ENCODE results near the gene CCDC91.

The CCDC91 gene

GRCh38 chr12:28232211-28232928 lies 42.1 kb downstream of the CCDC91 start:
- no peak for DNase-seq (ENCODE audit: insufficient read length, low spot score)
- FAIRE-seq = no peak
- TF ChIP-seq POLR2A (IDR thresholded peaks at IDR 0.05; ENCODE audit: low read depth, low read length) = no peak

DNA sequence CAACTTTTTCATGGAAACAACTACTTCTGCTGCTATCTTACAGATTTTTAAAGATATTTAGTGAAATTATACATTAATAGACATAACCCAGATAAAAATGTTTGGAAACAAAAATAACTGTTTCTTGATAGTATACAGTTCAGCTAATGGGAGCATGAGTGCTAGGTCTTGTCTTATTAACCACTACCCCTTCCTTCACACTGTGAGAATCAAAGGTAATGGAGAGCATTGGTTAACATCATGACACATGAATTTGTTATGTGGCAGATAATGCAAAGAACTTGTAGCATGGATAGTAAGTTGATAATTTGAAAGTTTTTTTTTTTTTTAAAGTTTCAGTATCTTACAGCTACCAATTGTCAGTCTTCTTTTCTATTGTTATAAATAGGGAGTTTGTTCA lies 44.2 kb downstream of the CCDC91 start:
- FAIRE-seq (no peak), DNase-seq (ENCODE audit: insufficient read length, low spot score) (no peak)
- no peak for TF ChIP-seq POLR2A (IDR thresholded peaks at IDR 0.05; ENCODE audit: low read depth, low read length)

- no peak for TF ChIP-seq POLR2A (IDR thresholded peaks at IDR 0.05; ENCODE audit: low read depth, low read length)
- no peak for DNase-seq (ENCODE audit: insufficient read length, low spot score)
- FAIRE-seq = no peak
Observed at GRCh38 chr12:28235015-28235414, 44.8 kb downstream of the CCDC91 start.

- no peak for FAIRE-seq
- TF ChIP-seq POLR2A (IDR thresholded peaks at IDR 0.05; ENCODE audit: low read depth, low read length) = no peak
- DNase-seq (ENCODE audit: insufficient read length, low spot score) = no peak
Observed at GRCh38 chr12:28235985-28236384, 45.7 kb downstream of the CCDC91 start.

GRCh38 chr12:28237423-28237822 lies 47.2 kb downstream of the CCDC91 start:
- FAIRE-seq = peak; percentile 38
- TF ChIP-seq POLR2A (IDR thresholded peaks at IDR 0.05; ENCODE audit: low read depth, low read length) = no peak
- DNase-seq (ENCODE audit: insufficient read length, low spot score) = no peak

- FAIRE-seq (no peak), DNase-seq (ENCODE audit: insufficient read length, low spot score) (no peak)
- no peak for TF ChIP-seq POLR2A (IDR thresholded peaks at IDR 0.05; ENCODE audit: low read depth, low read length)
Observed at GRCh38 chr12:28239918-28240317, 49.7 kb downstream of the CCDC91 start.

GRCh38 chr12:28240853-28241252 lies 50.6 kb downstream of the CCDC91 start:
- no peak for TF ChIP-seq POLR2A (IDR thresholded peaks at IDR 0.05; ENCODE audit: low read depth, low read length)
- DNase-seq (ENCODE audit: insufficient read length, low spot score) (no peak), FAIRE-seq (no peak)

GRCh38 chr12:28242129-28242495 lies 51.9 kb downstream of the CCDC91 start:
- TF ChIP-seq POLR2A (IDR thresholded peaks at IDR 0.05; ENCODE audit: low read depth, low read length) = no peak
- DNase-seq (ENCODE audit: insufficient read length, low spot score) (no peak), FAIRE-seq (no peak)

DNA sequence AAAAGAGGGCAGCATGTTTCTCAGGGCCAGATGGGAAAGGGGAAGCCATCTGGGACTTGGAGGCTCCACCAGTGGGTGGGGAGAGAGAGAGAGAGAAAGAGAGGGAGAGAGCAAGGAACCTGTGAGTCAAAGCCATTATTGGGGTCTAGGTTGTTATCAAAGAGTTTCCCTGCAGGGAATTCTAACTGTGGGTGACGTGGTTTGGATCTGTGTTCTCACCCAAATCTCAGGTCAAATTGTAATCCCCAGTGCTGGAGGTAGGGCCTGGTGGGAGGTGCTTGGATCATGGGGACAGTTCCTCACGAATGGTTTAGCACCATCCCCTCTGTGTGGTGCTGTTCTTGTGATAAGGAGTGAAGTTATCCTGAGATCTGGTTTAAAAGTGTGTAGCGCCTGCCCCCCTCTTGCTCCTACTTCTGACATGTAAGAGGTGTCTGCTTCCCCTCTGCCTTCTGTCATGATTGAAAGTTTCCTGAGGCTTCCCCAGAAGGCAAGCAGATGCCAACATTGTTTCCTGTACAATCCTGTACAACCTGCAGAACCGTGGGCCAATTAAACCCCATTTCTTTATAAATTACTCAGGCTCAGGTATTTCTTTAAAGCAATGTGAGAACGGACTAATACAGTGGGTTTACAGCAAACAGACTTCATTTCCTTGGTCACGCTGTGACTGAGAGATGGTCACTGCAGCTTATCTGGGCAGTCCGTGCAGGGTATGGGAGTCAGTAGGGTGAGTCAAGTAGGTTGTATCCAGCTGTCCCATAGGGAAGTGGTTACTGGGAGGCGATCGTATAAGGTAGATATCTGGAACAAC lies 52.4 kb downstream of the CCDC91 start:
- FAIRE-seq (no peak), DNase-seq (ENCODE audit: insufficient read length, low spot score) (no peak)
- TF ChIP-seq POLR2A (IDR thresholded peaks at IDR 0.05; ENCODE audit: low read depth, low read length) = no peak

DNA sequence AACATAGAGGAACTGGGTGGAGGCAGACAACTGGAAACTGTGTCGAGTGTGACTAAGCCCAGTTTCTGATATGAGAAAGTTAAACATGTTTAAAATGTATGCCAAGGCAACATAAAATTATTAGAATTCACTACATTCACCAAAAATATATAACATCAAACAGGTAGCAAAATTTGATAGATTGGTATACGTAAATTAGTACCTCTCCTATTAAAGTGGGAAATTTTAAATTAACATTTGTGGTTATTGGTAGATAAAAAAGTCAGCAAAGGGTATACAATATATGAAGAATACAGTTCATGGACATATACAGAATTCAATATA lies 53.0 kb downstream of the CCDC91 start:
- TF ChIP-seq POLR2A (IDR thresholded peaks at IDR 0.05; ENCODE audit: low read depth, low read length) = no peak
- no peak for DNase-seq (ENCODE audit: insufficient read length, low spot score)
- no peak for FAIRE-seq

- FAIRE-seq = no peak
- no peak for TF ChIP-seq POLR2A (IDR thresholded peaks at IDR 0.05; ENCODE audit: low read depth, low read length)
- no peak for DNase-seq (ENCODE audit: insufficient read length, low spot score)
Observed at GRCh38 chr12:28247806-28248205, 57.5 kb downstream of the CCDC91 start.

DNA sequence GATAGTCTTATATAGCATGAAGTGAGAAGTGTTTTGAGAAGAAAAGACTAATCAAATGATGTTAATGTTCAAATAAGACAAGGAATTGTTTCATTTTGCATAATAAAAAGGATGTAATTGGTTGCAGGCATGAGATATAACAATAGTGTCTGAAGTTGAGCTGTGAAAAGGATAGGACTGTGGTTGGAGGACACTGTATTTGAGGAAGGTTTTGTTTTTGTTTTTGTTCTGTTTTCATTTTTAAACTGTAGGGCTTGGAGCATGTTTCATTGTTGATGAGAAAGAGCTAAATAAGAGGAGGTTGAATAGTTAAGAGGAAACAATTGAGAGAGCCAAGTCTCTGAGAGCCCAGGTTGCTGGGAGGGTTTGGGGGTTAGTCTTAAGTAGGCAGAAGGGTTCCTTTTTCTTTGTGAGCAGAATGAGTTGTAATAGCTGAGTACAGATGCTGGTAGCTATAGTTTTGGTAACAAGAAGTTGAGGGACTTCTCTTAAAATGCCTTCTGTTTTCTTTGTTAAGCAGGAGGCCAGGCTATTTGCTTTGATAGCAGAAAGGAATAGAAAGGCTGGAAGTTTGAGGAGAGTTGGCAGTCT lies 58.4 kb downstream of the CCDC91 start:
- FAIRE-seq (peak; percentile 53), DNase-seq (ENCODE audit: insufficient read length, low spot score) (no peak)
- TF ChIP-seq POLR2A (IDR thresholded peaks at IDR 0.05; ENCODE audit: low read depth, low read length) = no peak

GRCh38 chr12:28253161-28253641 lies 62.9 kb downstream of the CCDC91 start:
- no peak for DNase-seq (ENCODE audit: insufficient read length, low spot score)
- FAIRE-seq = no peak
- no peak for TF ChIP-seq POLR2A (IDR thresholded peaks at IDR 0.05; ENCODE audit: low read depth, low read length)

DNA sequence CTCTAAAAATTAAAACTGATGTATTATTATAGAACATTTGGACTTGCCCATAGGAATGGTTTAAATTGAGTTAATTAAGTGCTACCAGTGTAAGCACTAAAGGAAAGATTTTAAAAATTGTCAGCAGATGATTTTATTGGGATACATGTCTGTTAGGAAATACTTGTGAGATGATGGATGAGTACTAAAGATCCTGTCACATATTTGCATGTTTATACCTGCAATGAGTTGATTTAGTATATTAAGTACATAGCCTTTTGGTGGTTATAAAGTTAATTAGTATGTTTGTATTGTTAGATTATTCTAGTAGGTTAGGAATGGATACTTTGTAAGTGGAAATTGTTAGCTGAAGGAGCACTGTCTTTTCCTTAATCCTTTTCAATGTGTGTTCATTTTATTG lies 67.2 kb downstream of the CCDC91 start:
- no peak for DNase-seq (ENCODE audit: insufficient read length, low spot score)
- TF ChIP-seq POLR2A (IDR thresholded peaks at IDR 0.05; ENCODE audit: low read depth, low read length) = no peak
- no peak for FAIRE-seq

DNA sequence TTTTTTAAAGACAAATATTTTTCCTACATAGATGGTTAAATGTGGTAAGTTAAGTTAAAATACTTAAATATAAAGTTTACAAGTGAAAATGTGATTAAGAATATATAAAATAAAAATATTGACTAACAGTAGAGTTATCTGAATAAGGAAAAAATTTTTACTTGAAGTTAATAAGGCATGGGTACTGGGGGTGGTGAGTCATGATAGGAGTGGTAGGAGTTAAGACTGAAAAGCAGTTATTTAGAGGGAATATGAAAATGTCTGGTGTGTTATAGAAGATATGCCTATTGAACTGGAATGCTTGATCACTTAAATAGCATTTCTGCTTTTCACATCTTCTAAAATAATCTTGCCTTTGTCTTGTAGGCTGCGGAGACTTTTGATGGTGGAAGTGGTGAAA lies 68.7 kb downstream of the CCDC91 start:
- FAIRE-seq = peak; percentile 41
- no peak for TF ChIP-seq POLR2A (IDR thresholded peaks at IDR 0.05; ENCODE audit: low read depth, low read length)
- DNase-seq (ENCODE audit: insufficient read length, low spot score) = no peak
